Suprapubic skin (tissue), 4 donors: ENCODE results near the gene IL1R1. TPM values are rescaled to one million over a fixed set of nuclear protein-coding genes. Genes with fewer than 3 reads are reported as not detected.

ENCODE experiments used
- DNase-seq, 2 donors: peaks; one replicate each; pipeline ENCODE4 v3.0.0-alpha.2; 2019; ENCODE audit warnings: low spot score in 2 of 2
- H3K27ac ChIP-seq: fragments of 200-600 bp; sonication (generic); one replicate; pipeline ENCODE4 v1.5.1; 2019
- H3K27me3 ChIP-seq: fragments of 200-600 bp; sonication (generic); one replicate; pipeline ENCODE4 v1.5.1; 2019
- H3K36me3 ChIP-seq: fragments of 200-600 bp; sonication (generic); one replicate; pipeline ENCODE4 v1.5.1; 2019
- H3K4me1 ChIP-seq: fragments of 200-600 bp; sonication (generic); one replicate; pipeline ENCODE4 v1.5.1; 2019
- H3K4me3 ChIP-seq: fragments of 200-600 bp; sonication (generic); one replicate; pipeline ENCODE4 v1.5.1; 2019; ENCODE audit warnings: mild to moderate bottlenecking
- H3K9me3 ChIP-seq: fragments of 200-600 bp; sonication (generic); one replicate; pipeline ENCODE4 v1.5.1; 2019
- EP300 ChIP-seq: sonication (generic); formaldehyde crosslinking; IDR thresholded peaks from one replicate; pipeline ENCODE4 v1.6.1; 2017; ENCODE audit warnings: antibody characterized with exemption
- POLR2A ChIP-seq, 2 donors: fragments of 450-650 bp; IDR thresholded peaks; one replicate each; pipeline ENCODE4 v1.6.1; 2017; ENCODE audit warnings: antibody characterized with exemption in 2 of 2, mild to moderate bottlenecking in 2 of 2, moderate library complexity in 2 of 2
- POLR2AphosphoS5 ChIP-seq, 3 donors: sonication (generic); formaldehyde crosslinking; IDR thresholded peaks; one replicate each; pipeline ENCODE4 v1.6.1; 2017; ENCODE audit warnings: antibody characterized with exemption in 3 of 3
- WGBS: methylation state at CpG from one replicate; pipeline ENCODE4 v1.1.5; 2018; 5-methylcytosine and 5-hydroxymethylcytosine counted together
- total RNA-seq, 4 donors: library from RNA; depleted of rRNA; stranded (reverse); fragments of >200 nt; gene quantifications; one replicate each; pipeline ENCODE4 v1.1.0, GENCODE V29; 2016
- TF ChIP-seq, protein P1 (sequence below), 2 donors: fragments of 200-600 bp in 1 of 2; fragments of 450-650 bp in 1 of 2; sonication (generic) in 1 of 2; IDR thresholded peaks; one replicate each; pipeline ENCODE4 v1.5.1; 2016 to 2019; ENCODE audit warnings: antibody characterized with exemption in 2 of 2, mild to moderate bottlenecking in 1 of 2, moderate library complexity in 1 of 2

Gene IL1R1
- total RNA-seq, 4 donors from 2014 or later, result 52.1 to 90.0 (median 58.8) TPM

- no peaks in the 10 kb centered on the region for H3K27me3 ChIP-seq
- H3K36me3 ChIP-seq, result no peaks in the 10 kb centered on the region
- H3K4me1 ChIP-seq, result peaks cover 12% of the 10 kb centered on the region
- DNase-seq, result no peak
- 94% methylated on average over 1 of the region's 1 CpG for WGBS
- no peak overlapping the region for H3K4me3 ChIP-seq
- H3K9me3 ChIP-seq, result peaks cover under 1% of the 10 kb centered on the region
- TF ChIP-seq POLR2A (IDR thresholded peaks at IDR 0.05), result no peak
- no peak for TF ChIP-seq EP300
- no peak for TF ChIP-seq POLR2AphosphoS5 (IDR thresholded peaks at IDR 0.05)
- TF ChIP-seq, protein P1, sequence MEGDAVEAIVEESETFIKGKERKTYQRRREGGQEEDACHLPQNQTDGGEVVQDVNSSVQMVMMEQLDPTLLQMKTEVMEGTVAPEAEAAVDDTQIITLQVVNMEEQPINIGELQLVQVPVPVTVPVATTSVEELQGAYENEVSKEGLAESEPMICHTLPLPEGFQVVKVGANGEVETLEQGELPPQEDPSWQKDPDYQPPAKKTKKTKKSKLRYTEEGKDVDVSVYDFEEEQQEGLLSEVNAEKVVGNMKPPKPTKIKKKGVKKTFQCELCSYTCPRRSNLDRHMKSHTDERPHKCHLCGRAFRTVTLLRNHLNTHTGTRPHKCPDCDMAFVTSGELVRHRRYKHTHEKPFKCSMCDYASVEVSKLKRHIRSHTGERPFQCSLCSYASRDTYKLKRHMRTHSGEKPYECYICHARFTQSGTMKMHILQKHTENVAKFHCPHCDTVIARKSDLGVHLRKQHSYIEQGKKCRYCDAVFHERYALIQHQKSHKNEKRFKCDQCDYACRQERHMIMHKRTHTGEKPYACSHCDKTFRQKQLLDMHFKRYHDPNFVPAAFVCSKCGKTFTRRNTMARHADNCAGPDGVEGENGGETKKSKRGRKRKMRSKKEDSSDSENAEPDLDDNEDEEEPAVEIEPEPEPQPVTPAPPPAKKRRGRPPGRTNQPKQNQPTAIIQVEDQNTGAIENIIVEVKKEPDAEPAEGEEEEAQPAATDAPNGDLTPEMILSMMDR (IDR thresholded peaks at IDR 0.05), result no peak
- H3K27ac ChIP-seq, result no peak overlapping the region
Observed at GRCh38 chr2:102209474-102209873, 66.9 kb downstream of the IL1R1 start.

DNA sequence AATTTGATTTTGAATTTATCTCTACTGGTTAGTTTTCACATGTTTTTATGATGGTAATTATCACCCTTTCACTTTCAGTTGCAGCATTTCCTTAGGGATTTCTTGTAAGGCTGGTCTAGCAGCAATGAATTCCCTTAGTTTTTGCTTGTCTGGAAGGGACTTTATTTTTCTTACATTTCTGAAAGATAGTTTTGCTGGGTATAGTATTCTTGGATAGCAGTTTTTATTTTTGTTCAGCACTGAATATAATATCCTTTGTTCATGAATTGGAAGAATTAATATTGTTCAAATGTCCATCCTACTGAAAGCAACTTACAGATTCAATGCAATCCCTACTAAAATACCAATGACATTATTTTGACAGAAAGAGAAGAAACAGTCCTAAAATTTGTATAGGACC is 74.5 kb downstream of the IL1R1 start:
- H3K27ac ChIP-seq, result no peak overlapping the region
- H3K4me3 ChIP-seq, result no peak overlapping the region
- DNase-seq, result no peak
- H3K36me3 ChIP-seq, result peaks cover 26% of the 10 kb centered on the region
- H3K4me1 ChIP-seq, result no peaks in the 10 kb centered on the region
- H3K27me3 ChIP-seq, result no peaks in the 10 kb centered on the region
- H3K9me3 ChIP-seq, result peaks cover 7% of the 10 kb centered on the region
- TF ChIP-seq EP300 (no peak), POLR2A (IDR thresholded peaks at IDR 0.05) (no peak), POLR2AphosphoS5 (IDR thresholded peaks at IDR 0.05) (no peak)
- TF ChIP-seq, protein P1 (IDR thresholded peaks at IDR 0.05), result no peak

GRCh38 chr2:102224824-102225739 is 82.5 kb downstream of the IL1R1 start:
- 93% methylated on average over 8 of the region's 8 CpGs for WGBS
- H3K4me1 ChIP-seq, result peaks cover 43% of the 10 kb centered on the region
- no peak for DNase-seq
- H3K27me3 ChIP-seq, result no peaks in the 10 kb centered on the region
- no peaks in the 10 kb centered on the region for H3K9me3 ChIP-seq
- peaks cover 9% of the 10 kb centered on the region for H3K36me3 ChIP-seq
- no peak overlapping the region for H3K4me3 ChIP-seq
- H3K27ac ChIP-seq, result peak overlapping the region; percentile 39
- no peak for TF ChIP-seq POLR2AphosphoS5 (IDR thresholded peaks at IDR 0.05)
- TF ChIP-seq, protein P1 (IDR thresholded peaks at IDR 0.05), result no peak
- TF ChIP-seq POLR2A (IDR thresholded peaks at IDR 0.05), result no peak

DNA sequence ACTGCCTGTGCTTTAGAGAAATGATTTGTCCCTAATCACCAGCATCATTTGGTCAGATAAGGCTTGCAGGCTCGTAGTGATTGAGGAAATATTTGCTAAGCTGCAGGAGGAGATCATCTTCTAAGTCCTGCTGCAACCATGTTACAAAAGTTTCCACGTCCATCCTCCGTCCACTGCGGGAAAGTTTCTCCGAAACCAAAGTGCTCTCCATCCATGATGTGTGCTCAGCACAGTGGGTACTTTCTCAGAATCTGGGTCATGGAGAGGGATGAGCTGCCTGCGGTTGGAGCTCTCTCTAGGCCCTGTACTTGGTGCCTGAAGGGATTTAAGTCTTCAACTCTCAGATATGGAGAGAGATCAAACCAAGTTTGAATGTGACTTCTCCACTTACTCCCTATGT is 83.6 kb downstream of the IL1R1 start:
- TF ChIP-seq POLR2AphosphoS5 (IDR thresholded peaks at IDR 0.05) (no peak), EP300 (no peak), POLR2A (IDR thresholded peaks at IDR 0.05) (no peak)
- TF ChIP-seq, protein P1 (IDR thresholded peaks at IDR 0.05), result no peak
- Histone ChIP-seq H3K4me1 (peaks cover 44% of the 10 kb centered on the region), H3K9me3 (no peaks in the 10 kb centered on the region), H3K4me3 (no peak overlapping the region), H3K27me3 (no peaks in the 10 kb centered on the region), H3K27ac (peak overlapping the region; percentile 88), H3K36me3 (no peaks in the 10 kb centered on the region)
- no peak for DNase-seq
- 94% methylated on average over 6 of the region's 6 CpGs for WGBS

- DNase-seq, result no peak
Observed at GRCh38 chr2:102226612-102227391, 84.3 kb downstream of the IL1R1 start.

More at GRCh38 chr2:102226612-102227391, 84.3 kb downstream of the IL1R1 start:
- Histone ChIP-seq H3K27ac (peak overlapping the region; percentile 88), H3K4me3 (no peak overlapping the region), H3K9me3 (no peaks in the 10 kb centered on the region), H3K36me3 (no peaks in the 10 kb centered on the region), H3K4me1 (peaks cover 44% of the 10 kb centered on the region), H3K27me3 (no peaks in the 10 kb centered on the region)
- 50% methylated on average over 7 of the region's 7 CpGs for WGBS
- no peak for TF ChIP-seq EP300
- TF ChIP-seq POLR2A (IDR thresholded peaks at IDR 0.05), result no peak
- TF ChIP-seq, protein P1 (IDR thresholded peaks at IDR 0.05), result no peak
- TF ChIP-seq POLR2AphosphoS5 (IDR thresholded peaks at IDR 0.05), result no peak
